ENCODE data around the gene CYP3A5. TPM values are rescaled to one million over a fixed set of nuclear protein-coding genes. Genes with fewer than 3 reads are reported as not detected.
A peak's percentile ranks its signal among the peaks of the same experiment; 100 is the strongest.

Gene CYP3A5
- total and polyA plus RNA-seq, 2 of the 13 experiments (the other 11 are each of a cell fraction or from before 2014, with no cell fraction given): 5.7 to 9.3 TPM

GRCh38 chr7:99694201-99694911 lies 14.6 kb upstream of the CYP3A5 start (continued):
- TF ChIP-seq SALL2 (CRISPR knock-in tag; IDR thresholded peaks at IDR 0.05) (no peak), MATR3 (CRISPR knock-in tag; IDR thresholded peaks at IDR 0.05) (no peak), ESRRA (CRISPR knock-in tag; IDR thresholded peaks at IDR 0.05; ENCODE audit: low read depth) (no peak), ZNF276 (CRISPR knock-in tag; IDR thresholded peaks at IDR 0.05; ENCODE audit: low read depth) (no peak), ZNF83 (CRISPR knock-in tag; IDR thresholded peaks at IDR 0.05; ENCODE audit: borderline replicate concordance) (no peak), ZBTB49 (CRISPR knock-in tag; IDR thresholded peaks at IDR 0.05; ENCODE audit: borderline replicate concordance) (no peak), ZNF891 (CRISPR knock-in tag; IDR thresholded peaks at IDR 0.05) (no peak), HCFC1 (IDR thresholded peaks at IDR 0.05; ENCODE audit: low read depth, low read length) (no peak), CBFB (CRISPR knock-in tag; IDR thresholded peaks at IDR 0.05) (no peak), ZNF317 (CRISPR knock-in tag; IDR thresholded peaks at IDR 0.05) (no peak; the same call in 1 of the 2 replicates), ZBTB37 (CRISPR knock-in tag; IDR thresholded peaks at IDR 0.05) (0 out of 2 replicates have a peak, but pooled peaks have one; percentile 36), NBN (conservative IDR thresholded peaks at IDR 0.05) (no peak), REPIN1 (CRISPR knock-in tag; IDR thresholded peaks at IDR 0.05; ENCODE audit: borderline replicate concordance, low read depth) (no peak), GZF1 (CRISPR knock-in tag; IDR thresholded peaks at IDR 0.05) (no peak), HIC2 (CRISPR knock-in tag; IDR thresholded peaks at IDR 0.05; ENCODE audit: low read depth) (no peak), PITX1 (CRISPR knock-in tag; IDR thresholded peaks at IDR 0.05) (no peak)
- TF ChIP-seq, protein P1, sequence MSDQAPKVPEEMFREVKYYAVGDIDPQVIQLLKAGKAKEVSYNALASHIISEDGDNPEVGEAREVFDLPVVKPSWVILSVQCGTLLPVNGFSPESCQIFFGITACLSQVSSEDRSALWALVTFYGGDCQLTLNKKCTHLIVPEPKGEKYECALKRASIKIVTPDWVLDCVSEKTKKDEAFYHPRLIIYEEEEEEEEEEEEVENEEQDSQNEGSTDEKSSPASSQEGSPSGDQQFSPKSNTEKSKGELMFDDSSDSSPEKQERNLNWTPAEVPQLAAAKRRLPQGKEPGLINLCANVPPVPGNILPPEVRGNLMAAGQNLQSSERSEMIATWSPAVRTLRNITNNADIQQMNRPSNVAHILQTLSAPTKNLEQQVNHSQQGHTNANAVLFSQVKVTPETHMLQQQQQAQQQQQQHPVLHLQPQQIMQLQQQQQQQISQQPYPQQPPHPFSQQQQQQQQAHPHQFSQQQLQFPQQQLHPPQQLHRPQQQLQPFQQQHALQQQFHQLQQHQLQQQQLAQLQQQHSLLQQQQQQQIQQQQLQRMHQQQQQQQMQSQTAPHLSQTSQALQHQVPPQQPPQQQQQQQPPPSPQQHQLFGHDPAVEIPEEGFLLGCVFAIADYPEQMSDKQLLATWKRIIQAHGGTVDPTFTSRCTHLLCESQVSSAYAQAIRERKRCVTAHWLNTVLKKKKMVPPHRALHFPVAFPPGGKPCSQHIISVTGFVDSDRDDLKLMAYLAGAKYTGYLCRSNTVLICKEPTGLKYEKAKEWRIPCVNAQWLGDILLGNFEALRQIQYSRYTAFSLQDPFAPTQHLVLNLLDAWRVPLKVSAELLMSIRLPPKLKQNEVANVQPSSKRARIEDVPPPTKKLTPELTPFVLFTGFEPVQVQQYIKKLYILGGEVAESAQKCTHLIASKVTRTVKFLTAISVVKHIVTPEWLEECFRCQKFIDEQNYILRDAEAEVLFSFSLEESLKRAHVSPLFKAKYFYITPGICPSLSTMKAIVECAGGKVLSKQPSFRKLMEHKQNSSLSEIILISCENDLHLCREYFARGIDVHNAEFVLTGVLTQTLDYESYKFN (CRISPR knock-in tag; conservative IDR thresholded peaks at IDR 0.05): peak; percentile 96

All from HepG2 (cell line).